K562 (cell line): ENCODE results near the gene LIMS2. TPM values are rescaled to one million over a fixed set of nuclear protein-coding genes. Genes with fewer than 3 reads are reported as not detected.

ENCODE experiments used
- ATAC-seq: fragments of 200-7000 bp; cut with Tn5 transposase; 3 replicates; pipeline ENCODE4 v1.9.1; 2020; ENCODE audit warnings: moderate library complexity
- BruUV-seq: library from RNA; stranded (reverse); fragments of 400-500 nt; replicated peaks from 2 replicates; lab custom pipeline; 2021; lab: Mats Ljungman, UMichigan
- CTCF ChIA-PET: fragments of 300-600 bp; formaldehyde crosslinking; extraction: SDS; loops from one replicate; lab custom pipeline; 2021; ENCODE audit warnings: low intra/inter-chr PET ratio; lab: Yijun Ruan, JAX
- POLR2A ChIA-PET: fragments of 300-600, 350-650 bp; sonication (Branson Sonifier 250); formaldehyde crosslinking; extraction: SDS; loops from one replicate; lab custom pipeline; 2021; ENCODE audit warnings: antibody characterized with exemption, inconsistent platforms; lab: Yijun Ruan, JAX
- DNase-seq, 4 experiments: peaks; one replicate each; pipeline versions ENCODE4 v3.0.0 to v3.0.0-alpha.2; 2011 to 2018; ENCODE audit warnings: low spot score in 3 of 4, mixed read lengths in 3 of 4; ENCODE audit errors: extremely low read depth in 1 of 4
- FAIRE-seq: peaks from 2 replicates; lab custom pipeline; 2011; peaks lifted over from hg19 to GRCh38; lab: Jason Lieb, UNC
- H2AFZ ChIP-seq: 2 replicates; pipeline ENCODE4 v1.6.0; 2011; ENCODE audit warnings: low read depth, low read length, control low read depth, inconsistent platforms
- H3K27ac ChIP-seq: fragments of 200-600 bp; 3 replicates; pipeline ENCODE4 v1.8.0; 2011; ENCODE audit warnings: low read depth, mild to moderate bottlenecking, control low read depth, inconsistent platforms, low read length, moderate library complexity, mixed read lengths; ENCODE audit errors: extremely low read depth
- H3K27me3 ChIP-seq, 2 experiments: fragments of 300-600 bp in 1 of 2; 2 replicates in 1 of 2; 3 replicates in 1 of 2; pipeline versions ENCODE4 v1.6.0 to v1.8.0; 2011; ENCODE audit warnings: inconsistent platforms in 2 of 2, low read length in 2 of 2, mild to moderate bottlenecking in 1 of 2, mixed read lengths in 1 of 2, moderate library complexity in 1 of 2; ENCODE audit not compliant: control insufficient read depth in 2 of 2, insufficient read depth in 2 of 2
- H3K36me3 ChIP-seq: fragments of 300-600 bp; 3 replicates; pipeline ENCODE4 v1.8.0; 2011; ENCODE audit warnings: mild to moderate bottlenecking, low read length, inconsistent platforms; ENCODE audit not compliant: control insufficient read depth, insufficient read depth
- H3K4me1 ChIP-seq, 2 experiments: fragments of 200-600 bp in 1 of 2; replicated peaks in 1 of 2; 2 replicates in 1 of 2; 3 replicates in 1 of 2; pipeline versions ENCODE4 v1.5.1 to v1.8.0; 2011; ENCODE audit warnings: inconsistent platforms in 2 of 2, low read length in 2 of 2, mild to moderate bottlenecking in 1 of 2, mixed read lengths in 1 of 2, moderate library complexity in 1 of 2; ENCODE audit not compliant: control insufficient read depth in 2 of 2, insufficient read depth in 2 of 2
- H3K4me2 ChIP-seq: 2 replicates; pipeline ENCODE4 v1.6.1; 2011; ENCODE audit warnings: low read length, control low read depth, inconsistent platforms, mixed read lengths; ENCODE audit not compliant: insufficient read depth
- H3K4me3 ChIP-seq: fragments of 200-600 bp; sonication (generic), shearing (Covaris generic); 2 replicates; pipeline ENCODE4 v1.5.1; 2016; ENCODE audit warnings: control low read depth, inconsistent platforms
- H3K79me2 ChIP-seq: fragments of 200-600 bp; 3 replicates; pipeline ENCODE4 v1.8.0; 2011; ENCODE audit warnings: low read length, inconsistent platforms; ENCODE audit not compliant: control insufficient read depth, insufficient read depth
- H3K9ac ChIP-seq, 2 experiments: 2 replicates each; pipeline versions ENCODE4 v1.6.0 to v1.6.1; 2011; ENCODE audit warnings: low read depth in 2 of 2, low read length in 2 of 2, control low read depth in 1 of 2, inconsistent platforms in 1 of 2, mild to moderate bottlenecking in 1 of 2, mixed read lengths in 1 of 2; ENCODE audit not compliant: insufficient read depth in 1 of 2
- H3K9me1 ChIP-seq: one replicate; pipeline ENCODE4 v1.6.0; 2011; ENCODE audit warnings: inconsistent platforms, mild to moderate bottlenecking, low read length, moderate library complexity; ENCODE audit not compliant: control insufficient read depth, insufficient read depth
- H3K9me3 ChIP-seq: replicated peaks from 2 replicates; pipeline ENCODE4 v1.5.1; 2011; ENCODE audit warnings: low read depth, low read length, inconsistent platforms; ENCODE audit not compliant: control insufficient read depth, insufficient read depth
- H4K20me1 ChIP-seq: replicated peaks from 2 replicates; pipeline ENCODE4 v1.6.1; 2011; ENCODE audit warnings: low read length, inconsistent platforms, mixed read lengths; ENCODE audit not compliant: control insufficient read depth, insufficient read depth
- ATF7 ChIP-seq: fragments of 450-650 bp; IDR thresholded peaks from 2 replicates; pipeline ENCODE4 v1.7.1; 2014; ENCODE audit warnings: mild to moderate bottlenecking, moderate library complexity
- CXXC5 ChIP-seq: fragments of 250-450 bp; sonication (Bioruptor Pico); IDR thresholded peaks from 2 replicates; pipeline ENCODE4 v1.8.0; 2022; ENCODE audit warnings: inconsistent platforms, mild to moderate bottlenecking, moderate library complexity
- GATA2 ChIP-seq: sonication (generic); formaldehyde crosslinking; IDR thresholded peaks from 2 replicates; pipeline ENCODE4 v1.4.0; 2020; ENCODE audit warnings: mild to moderate bottlenecking, missing genetic modification reagents
- NFIX ChIP-seq: fragments of 250-450 bp; sonication (Bioruptor Pico); IDR thresholded peaks from 2 replicates; pipeline ENCODE4 v1.4.0; 2020; ENCODE audit warnings: low read depth, mild to moderate bottlenecking, moderate library complexity
- PKNOX1 ChIP-seq: fragments of 450-650 bp; IDR thresholded peaks from 2 replicates; pipeline ENCODE4 v1.6.1; 2016
- SMAD1 ChIP-seq: fragments of 150-350 bp; IDR thresholded peaks from 2 replicates; pipeline ENCODE4 v1.6.1; 2014; ENCODE audit warnings: low read length, low read depth; ENCODE audit not compliant: partially characterized antibody
- TBL1XR1 ChIP-seq, 2 experiments: IDR thresholded peaks; 2 replicates each; pipeline ENCODE4 v1.6.1; 2012; ENCODE audit warnings: improper control_type of control experiment in 2 of 2, low read length in 2 of 2, mild to moderate bottlenecking in 1 of 2
- ZC3H11A ChIP-seq: IDR thresholded peaks from 2 replicates; pipeline ENCODE4 v1.6.1; 2012; ENCODE audit warnings: low read depth, low read length, improper control_type of control experiment
- ZNF696 ChIP-seq: fragments of 250-450 bp; sonication (Bioruptor Pico); conservative IDR thresholded peaks from 2 replicates; pipeline ENCODE4 v1.4.0; 2020; ENCODE audit warnings: mild to moderate bottlenecking, moderate library complexity
- WGBS: fragments of 100-300 bp; shearing (Covaris generic); methylation state at CpG from one replicate; pipeline ENCODE4 v1.1.6; 2016; ENCODE audit warnings: low coverage, mixed read lengths; ENCODE audit not compliant: insufficient coverage; ENCODE audit errors: missing lambda C conversion rate; 5-methylcytosine and 5-hydroxymethylcytosine counted together
- in situ Hi-C: fragments of 300-500 bp; cut with MboI; formaldehyde crosslinking; loops from 4 replicates; pipeline ENCODE4 v1.15.0; 2018; ENCODE audit warnings: inconsistent platforms, mixed read lengths
- intact Hi-C: fragments of 100-400 bp; cut with micrococcal nuclease; formaldehyde crosslinking; loops from 2 replicates; pipeline ENCODE4 v1.14.2; 2022
- polyA plus RNA-seq, 8 experiments: library from polyadenylated mRNA; depleted of rRNA in 4 of 8; stranded (reverse) in 5 of 8; unstranded in 3 of 8; fragments of >200 nt; fragmentation: Nextera tagmentation in 2 of 8; fragmentation: Illumina TruSeq in 1 of 8; extraction: Ambion mirVana in 2 of 8; extraction: Trizol in 1 of 8; gene quantifications; 2 replicates each; pipeline versions ENCODE4 v1.2.1 to v1.2.3, GENCODE V29; 2011 to 2014; ENCODE audit warnings: inconsistent platforms in 1 of 8, missing spikeins in 1 of 8
- total RNA-seq, 7 experiments: library from RNA; depleted of rRNA in 6 of 7; stranded (reverse); fragments of >200 nt in 6 of 7; fragmentation: Illumina TruSeq in 2 of 7; extraction: Trizol in 2 of 7; gene quantifications; 2 replicates each; pipeline versions ENCODE4 v1.2.1 to v1.2.3, GENCODE V29; 2011 to 2021; ENCODE audit warnings: low replicate concordance in 1 of 7

Gene LIMS2
- total and polyA plus RNA-seq, 9 of the 15 experiments (the other 6 are each of a cell fraction or from before 2014, with no cell fraction given), result 0.04 to 0.22 TPM; not detected in 7

- ATAC-seq (no peak), DNase-seq (no peak), FAIRE-seq (peak; percentile 23)
- in situ Hi-C loops (no loop called here), intact Hi-C loops (no loop called here)
- no peaks in the 10 kb centered on the region for H3K36me3 ChIP-seq
- peaks cover 0 to 45% of the 10 kb centered on the region in 2 experiments; a peak in 2 of 5 replicates for H3K4me1 ChIP-seq
- no peak overlapping the region for H3K4me2 ChIP-seq
- BruUV-seq, result no TSS peak
- TF ChIP-seq SMAD1 (no peak), GATA2 (CRISPR knock-in tag) (no peak), PKNOX1 (0 out of 2 replicates have a peak, but pooled peaks have one; percentile 22), CXXC5 (CRISPR knock-in tag) (no peak), ZNF696 (no peak), ZC3H11A (no peak), ATF7 (0 out of 2 replicates have a peak, but pooled peaks have one; percentile 1), TBL1XR1 (IDR thresholded peaks at IDR 0.05; ENCODE audit: low read length in 2 of 2) (no peak), NFIX (no peak)
- no peaks in the 10 kb centered on the region for H3K9me3 ChIP-seq
- ChIA-PET CTCF (interaction anchor here (0.6 to 1.8 kb wide), 5 partner anchors 57 to 176 kb away, joined by 3 to 8 read pairs (median 4); no protein-coding TSS in a partner anchor), POLR2A (interaction anchor here (0.6 to 1.3 kb wide), 5 partner anchors 10 to 36 kb away, joined by 3 to 6 read pairs (median 3); no protein-coding TSS in a partner anchor)
- no peak overlapping the region for H3K27ac ChIP-seq
- no peak overlapping the region for H2AFZ ChIP-seq
- H3K27me3 ChIP-seq, result peaks cover 54 to 85% of the 10 kb centered on the region in 2 experiments
- peaks cover 13% of the 10 kb centered on the region; the same call in 1 of the 2 replicates for H4K20me1 ChIP-seq
- no peak overlapping the region for H3K4me3 ChIP-seq
- H3K79me2 ChIP-seq, result no peaks in the 10 kb centered on the region
- no peaks in the 10 kb centered on the region for H3K9me1 ChIP-seq
- H3K9ac ChIP-seq, result no peak overlapping the region
- WGBS, result 16% methylated on average over 17 of the region's 17 CpGs
Measured at GRCh38 chr2:127650041-127650784, 25.1 kb downstream of the LIMS2 start.
